ENCODE measurements around the gene OR2T34. TPM values are rescaled to one million over a fixed set of nuclear protein-coding genes. Genes with fewer than 3 reads are reported as not detected.

OR2T34 gene
- total and polyA plus RNA-seq, 7 experiments from 2014 or later = 0.47 TPM; not detected in 6

- ChIA-PET CTCF (interaction anchor here (0.7 to 2.8 kb wide), 5 partner anchors 12 to 210 kb away, joined by 3 to 8 read pairs (median 3); no protein-coding TSS in a partner anchor), POLR2A (no interaction called here)
- ATAC-seq (no peak), DNase-seq (peak in 4 of 9 donors; percentile 11 to 33 (median 20))
- no peaks in the 10 kb centered on the region for H3K9me3 Mint-ChIP-seq
- no peak overlapping the region for H3K4me3 ChIP-seq (ENCODE audit: low read length)
- intact Hi-C loops (cut with micrococcal nuclease) = loop anchor here (1.0 kb wide), 2 partner anchors 208 to 369 kb away; no protein-coding TSS in a partner anchor
- H3K36me3 Mint-ChIP-seq = no peaks in the 10 kb centered on the region
- H3K9me3 ChIP-seq (ENCODE audit: control insufficient read depth in 2 of 3, low read length in 3 of 3) = no peaks in the 10 kb centered on the region
- H3K27me3 Mint-ChIP-seq = no peaks in the 10 kb centered on the region
- H3K36me3 ChIP-seq (ENCODE audit: control insufficient read depth in 2 of 3, insufficient read depth in 3 of 3, low read length in 3 of 3) = no peaks in the 10 kb centered on the region
- H3K4me3 Mint-ChIP-seq = no peak overlapping the region
- H3K27ac Mint-ChIP-seq = peak overlapping the region in 3 of 9 donors; percentile 5 to 57 (median 25)
- H3K27me3 ChIP-seq (ENCODE audit: control insufficient read depth in 2 of 2, insufficient read depth in 2 of 2, low read length in 2 of 2) = no peaks in the 10 kb centered on the region
- peaks cover 0 to 31% (median 5%) of the 10 kb centered on the region in 7 donors for H3K4me1 Mint-ChIP-seq
- H3K27ac ChIP-seq (ENCODE audit: low read depth, low read length) = no peak overlapping the region
- H3K4me1 ChIP-seq (ENCODE audit: control insufficient read depth in 2 of 2, insufficient read depth in 2 of 2, low read length in 2 of 2) = no peaks in the 10 kb centered on the region
Measured at GRCh38 chr1:248611883-248612414, 37.4 kb upstream of the OR2T34 start.

GRCh38 chr1:248610301-248610700 lies 35.7 kb upstream of the OR2T34 start:
- no peaks in the 10 kb centered on the region for H3K27me3 Mint-ChIP-seq
- intact Hi-C loops (cut with micrococcal nuclease) = no loop called here
- H3K36me3 Mint-ChIP-seq = no peaks in the 10 kb centered on the region
- no peaks in the 10 kb centered on the region for H3K36me3 ChIP-seq (ENCODE audit: control insufficient read depth in 2 of 3, insufficient read depth in 3 of 3, low read length in 3 of 3)
- H3K4me1 ChIP-seq (ENCODE audit: control insufficient read depth in 2 of 2, insufficient read depth in 2 of 2, low read length in 2 of 2) = no peaks in the 10 kb centered on the region
- no peak overlapping the region for H3K4me3 Mint-ChIP-seq
- H3K4me3 ChIP-seq (ENCODE audit: low read length) = no peak overlapping the region
- H3K27ac ChIP-seq (ENCODE audit: low read depth, low read length) = no peak overlapping the region
- peaks cover 1 to 25% (median 9%) of the 10 kb centered on the region in 7 donors for H3K4me1 Mint-ChIP-seq
- ATAC-seq = no peak
- peaks cover 0 to 1% (median 0%) of the 10 kb centered on the region in 11 donors for H3K9me3 Mint-ChIP-seq
- no peak for DNase-seq
- no peak overlapping the region for H3K27ac Mint-ChIP-seq
- POLR2A ChIA-PET = no interaction called here
- H3K27me3 ChIP-seq (ENCODE audit: control insufficient read depth in 2 of 2, insufficient read depth in 2 of 2, low read length in 2 of 2) = no peaks in the 10 kb centered on the region
- H3K9me3 ChIP-seq (ENCODE audit: control insufficient read depth in 2 of 3, low read length in 3 of 3) = no peaks in the 10 kb centered on the region
- CTCF ChIA-PET = interaction anchor here (0.8 to 2.8 kb wide), 2 partner anchors 12 to 205 kb away, joined by 3 to 8 read pairs; no protein-coding TSS in a partner anchor

DNA sequence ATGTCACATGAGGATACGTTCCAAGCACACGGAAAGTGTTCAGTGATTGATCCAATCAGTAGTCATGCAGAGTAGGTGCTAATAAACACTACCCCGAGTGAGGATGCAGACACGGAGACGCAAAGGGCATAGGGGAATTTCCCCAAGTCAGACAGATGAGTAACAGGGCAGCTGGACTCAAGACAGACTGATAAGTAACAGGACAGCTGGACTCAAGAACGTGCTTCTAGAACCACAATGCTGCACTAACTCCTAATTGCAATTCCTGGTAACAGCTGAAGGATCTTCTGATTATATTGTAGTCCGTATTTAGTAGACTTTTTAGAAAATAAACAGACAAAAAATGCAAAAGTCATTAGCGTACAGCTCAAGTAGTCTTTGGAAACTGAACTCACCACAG lies 24.8 kb upstream of the OR2T34 start:
- H3K36me3 ChIP-seq (ENCODE audit: control insufficient read depth in 2 of 3, insufficient read depth in 3 of 3, low read length in 3 of 3) = no peaks in the 10 kb centered on the region
- no peaks in the 10 kb centered on the region for H3K9me3 ChIP-seq (ENCODE audit: control insufficient read depth in 2 of 3, low read length in 3 of 3)
- H3K27me3 ChIP-seq (ENCODE audit: control insufficient read depth in 2 of 2, insufficient read depth in 2 of 2, low read length in 2 of 2) = no peaks in the 10 kb centered on the region
- no peak for DNase-seq
- H3K4me3 Mint-ChIP-seq = no peak overlapping the region
- peak overlapping the region in 1 of 9 donors; percentile 15 for H3K27ac Mint-ChIP-seq
- H3K9me3 Mint-ChIP-seq = peaks cover 0 to 2% (median 0%) of the 10 kb centered on the region in 11 donors
- H3K36me3 Mint-ChIP-seq = peaks cover 0 to 4% (median 0%) of the 10 kb centered on the region in 5 donors
- peaks cover 0 to 8% (median 6%) of the 10 kb centered on the region in 7 donors for H3K4me1 Mint-ChIP-seq
- no peak overlapping the region for H3K4me3 ChIP-seq (ENCODE audit: low read length)
- POLR2A ChIA-PET = no interaction called here
- no peaks in the 10 kb centered on the region for H3K4me1 ChIP-seq (ENCODE audit: control insufficient read depth in 2 of 2, insufficient read depth in 2 of 2, low read length in 2 of 2)
- no peak for ATAC-seq
- H3K27me3 Mint-ChIP-seq = no peaks in the 10 kb centered on the region
- intact Hi-C loops (cut with micrococcal nuclease) = loop anchor here in 1 of 2 donors (10.0 kb wide), 1 partner anchor 75 kb away; no protein-coding TSS in a partner anchor
- H3K27ac ChIP-seq (ENCODE audit: low read depth, low read length) = no peak overlapping the region
- CTCF ChIA-PET = no interaction called here

GRCh38 chr1:248597589-248597988 lies 23.0 kb upstream of the OR2T34 start, which contains the start of gene OR2T10:
OR2T10 (minus strand) TSS chr1:248597700; CDS start chr1:248593768, 3,932 bp downstream.
- Histone ChIP-seq H3K4me3 (ENCODE audit: low read length) (no peak within 1 kb of the TSS), H3K9me3 (ENCODE audit: control insufficient read depth in 2 of 3, low read length in 3 of 3) (no peaks in the 10 kb centered on the region), H3K4me1 (ENCODE audit: control insufficient read depth in 2 of 2, insufficient read depth in 2 of 2, low read length in 2 of 2) (no peaks in the 10 kb centered on the region), H3K36me3 (ENCODE audit: control insufficient read depth in 2 of 3, insufficient read depth in 3 of 3, low read length in 3 of 3) (no peaks in the 10 kb centered on the region), H3K27me3 (ENCODE audit: control insufficient read depth in 2 of 2, insufficient read depth in 2 of 2, low read length in 2 of 2) (no peaks in the 10 kb centered on the region), H3K27ac (ENCODE audit: low read depth, low read length) (no peak within 1 kb of the TSS)
- ChIA-PET CTCF (no interaction called here), POLR2A (no interaction called here)
- H3K27ac Mint-ChIP-seq = no peak within 1 kb of the TSS
- H3K27me3 Mint-ChIP-seq = no peaks in the 10 kb centered on the region
- intact Hi-C loops (cut with micrococcal nuclease) = loop anchor here in 1 of 2 donors (10.0 kb wide), 1 partner anchor 73 kb away; no protein-coding TSS in a partner anchor
- H3K9me3 Mint-ChIP-seq = no peaks in the 10 kb centered on the region
- DNase-seq (no peak), ATAC-seq (no peak)
- peaks cover 0 to 4% (median 0%) of the 10 kb centered on the region in 5 donors for H3K36me3 Mint-ChIP-seq
- no peak within 1 kb of the TSS for H3K4me3 Mint-ChIP-seq
- H3K4me1 Mint-ChIP-seq = peaks cover 0 to 11% (median 7%) of the 10 kb centered on the region in 7 donors

GRCh38 chr1:248596615-248597014 lies 22.1 kb upstream of the OR2T34 start:
- Histone ChIP-seq H3K27me3 (ENCODE audit: control insufficient read depth in 2 of 2, insufficient read depth in 2 of 2, low read length in 2 of 2) (no peaks in the 10 kb centered on the region), H3K4me1 (ENCODE audit: control insufficient read depth in 2 of 2, insufficient read depth in 2 of 2, low read length in 2 of 2) (no peaks in the 10 kb centered on the region), H3K4me3 (ENCODE audit: low read length) (no peak overlapping the region), H3K27ac (ENCODE audit: low read depth, low read length) (no peak overlapping the region), H3K36me3 (ENCODE audit: control insufficient read depth in 2 of 3, insufficient read depth in 3 of 3, low read length in 3 of 3) (no peaks in the 10 kb centered on the region), H3K9me3 (ENCODE audit: control insufficient read depth in 2 of 3, low read length in 3 of 3) (no peaks in the 10 kb centered on the region)
- POLR2A ChIA-PET = no interaction called here
- Mint-ChIP-seq H3K36me3 (no peaks in the 10 kb centered on the region), H3K4me3 (no peak overlapping the region), H3K27me3 (no peaks in the 10 kb centered on the region), H3K9me3 (no peaks in the 10 kb centered on the region), H3K27ac (no peak overlapping the region), H3K4me1 (peaks cover 0 to 11% (median 7%) of the 10 kb centered on the region in 7 donors)
- intact Hi-C loops (cut with micrococcal nuclease) = loop anchor here in 1 of 2 donors (10.0 kb wide), 1 partner anchor 72 kb away; no protein-coding TSS in a partner anchor
- DNase-seq (no peak), ATAC-seq (no peak)
- CTCF ChIA-PET = no interaction called here

DNA sequence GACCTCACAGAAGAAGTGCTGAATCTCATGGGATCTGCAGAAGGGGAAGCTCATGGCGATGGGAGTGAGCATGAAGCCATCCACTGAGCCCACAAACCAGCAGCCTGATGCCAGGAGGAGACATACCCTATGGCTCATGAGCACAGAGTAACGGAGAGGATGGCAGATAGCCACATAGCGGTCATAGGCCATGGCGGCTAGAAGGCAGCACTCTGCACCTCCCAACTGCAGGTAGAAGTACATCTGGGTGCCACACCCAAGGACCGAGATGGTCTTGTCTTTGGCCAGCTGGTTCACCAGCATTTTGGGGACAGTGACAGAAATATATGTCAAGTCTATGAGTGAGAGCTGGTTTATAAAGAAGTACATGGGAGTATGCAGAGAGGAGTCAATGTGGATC lies 18.7 kb upstream of the OR2T34 start:
- no peak overlapping the region for H3K27ac ChIP-seq (ENCODE audit: low read depth, low read length)
- H3K27me3 ChIP-seq (ENCODE audit: control insufficient read depth in 2 of 2, insufficient read depth in 2 of 2, low read length in 2 of 2) = no peaks in the 10 kb centered on the region
- Mint-ChIP-seq H3K27ac (no peak overlapping the region), H3K27me3 (no peaks in the 10 kb centered on the region), H3K4me1 (peaks cover 0 to 9% (median 7%) of the 10 kb centered on the region in 7 donors), H3K4me3 (no peak overlapping the region), H3K36me3 (peaks cover 0 to 4% (median 0%) of the 10 kb centered on the region in 5 donors), H3K9me3 (peaks cover 0 to 6% (median 0%) of the 10 kb centered on the region in 11 donors)
- CTCF ChIA-PET = no interaction called here
- no peaks in the 10 kb centered on the region for H3K4me1 ChIP-seq (ENCODE audit: control insufficient read depth in 2 of 2, insufficient read depth in 2 of 2, low read length in 2 of 2)
- intact Hi-C loops (cut with micrococcal nuclease) = loop anchor here in 1 of 2 donors (10.0 kb wide), 1 partner anchor 68 kb away; no protein-coding TSS in a partner anchor
- no peaks in the 10 kb centered on the region for H3K36me3 ChIP-seq (ENCODE audit: control insufficient read depth in 2 of 3, insufficient read depth in 3 of 3, low read length in 3 of 3)
- no peak overlapping the region for H3K4me3 ChIP-seq (ENCODE audit: low read length)
- POLR2A ChIA-PET = no interaction called here
- ATAC-seq = no peak
- no peak for DNase-seq
- no peaks in the 10 kb centered on the region for H3K9me3 ChIP-seq (ENCODE audit: control insufficient read depth in 2 of 3, low read length in 3 of 3)

DNA sequence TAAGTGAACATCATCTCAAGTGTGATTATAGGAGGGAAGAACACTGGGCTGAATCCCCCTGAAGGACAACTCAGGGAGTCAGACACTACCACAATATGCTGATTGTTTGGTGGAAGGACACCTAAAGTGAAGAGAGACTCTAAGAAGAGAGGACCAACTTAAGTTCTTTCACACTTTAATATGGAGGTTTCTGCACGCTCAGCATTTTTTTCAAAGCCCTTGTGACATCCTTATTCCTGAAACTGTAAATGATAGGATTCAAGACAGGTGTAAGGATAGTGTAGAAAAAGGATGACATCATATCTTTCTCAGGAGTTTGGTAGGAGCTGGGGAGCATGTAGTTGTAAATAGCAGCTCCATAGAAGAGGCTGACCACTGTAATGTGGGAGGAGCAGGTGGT lies 18.1 kb upstream of the OR2T34 start:
- Mint-ChIP-seq H3K36me3 (peaks cover 0 to 4% (median 0%) of the 10 kb centered on the region in 5 donors), H3K9me3 (peaks cover 0 to 6% (median 0%) of the 10 kb centered on the region in 11 donors), H3K27me3 (no peaks in the 10 kb centered on the region), H3K4me3 (no peak overlapping the region), H3K4me1 (peaks cover 0 to 9% (median 7%) of the 10 kb centered on the region in 7 donors), H3K27ac (no peak overlapping the region)
- CTCF ChIA-PET = no interaction called here
- no peaks in the 10 kb centered on the region for H3K9me3 ChIP-seq (ENCODE audit: control insufficient read depth in 2 of 3, low read length in 3 of 3)
- H3K4me1 ChIP-seq (ENCODE audit: control insufficient read depth in 2 of 2, insufficient read depth in 2 of 2, low read length in 2 of 2) = no peaks in the 10 kb centered on the region
- H3K27me3 ChIP-seq (ENCODE audit: control insufficient read depth in 2 of 2, insufficient read depth in 2 of 2, low read length in 2 of 2) = no peaks in the 10 kb centered on the region
- no peaks in the 10 kb centered on the region for H3K36me3 ChIP-seq (ENCODE audit: control insufficient read depth in 2 of 3, insufficient read depth in 3 of 3, low read length in 3 of 3)
- intact Hi-C loops (cut with micrococcal nuclease) = loop anchor here in 1 of 2 donors (10.0 kb wide), 1 partner anchor 68 kb away; no protein-coding TSS in a partner anchor
- no peak for DNase-seq
- ATAC-seq = no peak
- no peak overlapping the region for H3K4me3 ChIP-seq (ENCODE audit: low read length)
- no peak overlapping the region for H3K27ac ChIP-seq (ENCODE audit: low read depth, low read length)
- POLR2A ChIA-PET = no interaction called here
